HG03135 (cell line): ENCODE data around the gene ZBTB25.
A peak's percentile ranks its signal among the peaks of the same experiment; 100 is the strongest.

Experiments
- ATAC-seq: cut with Tn5 transposase; IDR thresholded peaks from one replicate; pipeline ENCODE4 v1.9.1; 2021; ENCODE audit warnings: mild to moderate bottlenecking, moderate library complexity; ENCODE audit not compliant: unreplicated experiment

The ZBTB25 gene, protein sequence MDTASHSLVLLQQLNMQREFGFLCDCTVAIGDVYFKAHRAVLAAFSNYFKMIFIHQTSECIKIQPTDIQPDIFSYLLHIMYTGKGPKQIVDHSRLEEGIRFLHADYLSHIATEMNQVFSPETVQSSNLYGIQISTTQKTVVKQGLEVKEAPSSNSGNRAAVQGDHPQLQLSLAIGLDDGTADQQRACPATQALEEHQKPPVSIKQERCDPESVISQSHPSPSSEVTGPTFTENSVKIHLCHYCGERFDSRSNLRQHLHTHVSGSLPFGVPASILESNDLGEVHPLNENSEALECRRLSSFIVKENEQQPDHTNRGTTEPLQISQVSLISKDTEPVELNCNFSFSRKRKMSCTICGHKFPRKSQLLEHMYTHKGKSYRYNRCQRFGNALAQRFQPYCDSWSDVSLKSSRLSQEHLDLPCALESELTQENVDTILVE

DNA sequence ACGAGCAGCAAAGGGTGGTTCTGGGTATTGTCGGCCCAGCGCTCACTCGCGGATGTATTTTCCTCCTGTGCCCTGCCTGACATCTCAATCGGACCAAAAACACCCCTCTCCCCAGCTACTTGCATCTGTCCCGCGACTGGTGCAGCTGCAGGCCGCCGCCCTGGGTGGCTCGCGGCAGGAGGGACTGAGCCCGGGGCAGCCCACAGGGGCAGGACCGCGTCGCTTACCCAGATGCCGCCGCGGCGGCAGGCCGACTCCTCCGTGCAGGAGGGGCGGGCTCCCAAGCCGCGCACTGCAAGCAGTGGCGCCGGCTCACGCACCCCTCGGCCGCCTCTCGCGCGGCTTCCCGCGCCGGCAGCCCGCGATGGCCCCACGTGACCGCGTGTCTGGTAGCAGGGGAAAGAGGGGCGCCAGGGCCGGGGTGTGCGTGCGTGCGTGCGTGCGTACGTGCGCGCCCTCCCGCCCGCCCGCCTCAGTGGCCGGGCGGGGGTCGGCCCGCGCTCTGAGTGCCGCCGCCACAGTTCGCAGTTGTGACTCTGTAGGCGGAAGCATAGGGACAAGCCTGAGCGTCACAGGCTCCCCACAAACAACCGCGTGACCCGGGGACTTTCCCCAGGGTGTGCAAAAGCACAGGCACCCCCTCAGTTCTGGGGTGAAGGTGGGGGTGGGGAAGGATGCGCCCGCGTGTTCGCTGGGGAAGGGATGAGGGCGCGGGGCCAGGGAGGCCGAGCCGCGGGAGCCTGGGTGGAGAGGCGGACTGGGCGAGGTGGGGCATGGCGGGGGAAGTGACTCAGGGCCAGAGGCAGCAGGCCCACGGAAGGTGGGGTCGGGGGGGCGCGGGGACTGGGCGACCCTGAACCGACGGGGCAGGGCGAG lies at the start of gene ZBTB25:
Gene ZBTB25 (minus strand): TSS at position 405 of the 876 bp plus-strand sequence. CDS start 13,305 bp downstream, outside the sequence.
- ATAC-seq = peak; percentile 59

DNA sequence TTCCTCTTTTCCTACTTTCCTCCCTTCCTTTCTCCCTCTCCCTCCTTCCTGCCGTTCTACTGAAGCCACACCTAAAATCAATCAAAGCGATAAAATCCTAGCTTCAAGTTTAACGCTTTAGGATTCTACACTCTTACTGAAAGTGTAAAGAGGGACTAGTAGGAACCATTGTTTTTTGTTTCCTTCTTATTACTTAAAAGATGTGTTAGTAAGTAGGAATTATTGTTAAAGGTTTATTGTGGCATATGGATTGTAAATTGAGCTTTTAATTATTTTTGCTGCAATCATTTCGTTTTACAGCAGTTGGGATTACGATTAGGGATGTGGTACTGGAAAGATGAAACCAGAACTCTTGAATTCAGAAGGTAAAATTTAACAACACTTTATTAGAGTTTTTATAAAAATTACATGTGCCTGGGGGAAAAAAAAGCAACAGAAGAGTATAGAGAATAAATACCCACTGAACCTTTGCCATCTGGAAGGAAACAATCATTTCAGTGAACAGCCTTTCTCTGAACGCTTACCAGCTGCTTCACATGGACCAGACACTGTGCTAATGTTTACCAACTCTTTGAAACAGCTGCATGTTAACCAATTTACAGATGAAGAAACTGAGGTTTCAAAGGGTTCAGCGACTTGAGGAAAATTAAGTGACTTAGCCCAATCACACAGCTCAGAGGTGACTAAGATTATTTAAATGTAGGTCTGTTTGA lies 47.1 kb upstream of the ZBTB25 start:
- no peak for ATAC-seq

DNA sequence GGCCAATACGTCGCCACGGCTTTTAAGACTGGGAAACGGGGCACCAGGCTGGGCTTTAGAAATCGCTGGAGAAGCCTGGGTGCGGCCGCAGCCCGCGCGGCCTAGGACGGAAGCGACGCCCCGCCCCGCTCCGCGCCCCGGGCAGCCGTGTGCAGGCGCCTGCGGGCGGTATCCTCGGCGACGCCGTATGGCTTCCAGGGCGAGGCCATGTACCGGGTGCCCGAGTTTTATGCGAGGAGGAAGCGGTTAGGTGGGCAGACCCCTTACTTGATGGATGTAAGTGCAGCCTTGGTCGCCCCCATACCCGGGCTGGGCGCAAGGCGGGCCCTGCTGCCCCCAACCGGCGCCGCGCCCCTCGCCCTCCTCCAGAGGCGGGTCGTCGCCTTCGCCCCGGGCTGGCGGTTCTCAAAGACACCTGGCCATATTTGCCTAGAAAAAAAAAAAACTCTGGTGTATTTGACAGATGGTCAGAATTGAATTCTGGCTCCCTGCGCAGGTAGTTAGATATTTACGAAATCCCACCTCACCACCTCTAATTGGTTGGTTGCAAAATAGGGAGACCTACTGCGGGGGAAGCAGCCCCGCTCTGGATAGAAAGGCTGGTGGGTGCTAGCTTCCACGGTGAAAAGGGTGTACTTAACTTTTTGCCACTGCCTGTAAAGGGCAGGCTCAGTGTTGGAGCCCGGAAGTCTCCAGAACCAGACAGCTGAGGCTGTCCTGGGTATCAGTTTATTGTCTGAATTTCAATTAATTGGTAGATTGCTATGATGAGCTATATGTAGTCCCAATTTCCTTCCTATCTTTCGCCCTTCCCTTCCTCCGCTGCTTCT lies 46.4 kb upstream of the ZBTB25 start, which contains the start of gene PPP1R36:
Gene PPP1R36 (plus strand): TSS at position 171 of the 830 bp plus-strand sequence. CDS start 37 bp downstream, at position 208.
- ATAC-seq = no peak

DNA sequence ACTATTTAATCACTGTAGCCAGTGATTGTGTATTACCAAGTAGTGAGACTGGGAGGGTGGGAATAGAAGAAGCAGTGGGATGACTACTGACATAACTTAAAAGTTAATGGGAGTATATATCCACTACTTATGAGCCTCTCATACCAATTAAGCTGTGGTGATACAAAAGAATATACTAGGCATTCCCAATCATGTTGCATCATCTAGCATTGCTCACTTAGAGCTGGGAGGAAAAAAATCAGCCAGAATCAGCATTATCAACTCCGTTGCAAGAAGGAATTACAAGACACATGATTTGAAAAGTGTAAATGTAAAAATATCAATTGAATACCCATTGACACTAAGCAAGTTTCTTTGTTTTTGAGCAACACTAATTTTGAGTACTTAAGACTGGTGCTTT lies 45.4 kb upstream of the ZBTB25 start:
- no peak for ATAC-seq

DNA sequence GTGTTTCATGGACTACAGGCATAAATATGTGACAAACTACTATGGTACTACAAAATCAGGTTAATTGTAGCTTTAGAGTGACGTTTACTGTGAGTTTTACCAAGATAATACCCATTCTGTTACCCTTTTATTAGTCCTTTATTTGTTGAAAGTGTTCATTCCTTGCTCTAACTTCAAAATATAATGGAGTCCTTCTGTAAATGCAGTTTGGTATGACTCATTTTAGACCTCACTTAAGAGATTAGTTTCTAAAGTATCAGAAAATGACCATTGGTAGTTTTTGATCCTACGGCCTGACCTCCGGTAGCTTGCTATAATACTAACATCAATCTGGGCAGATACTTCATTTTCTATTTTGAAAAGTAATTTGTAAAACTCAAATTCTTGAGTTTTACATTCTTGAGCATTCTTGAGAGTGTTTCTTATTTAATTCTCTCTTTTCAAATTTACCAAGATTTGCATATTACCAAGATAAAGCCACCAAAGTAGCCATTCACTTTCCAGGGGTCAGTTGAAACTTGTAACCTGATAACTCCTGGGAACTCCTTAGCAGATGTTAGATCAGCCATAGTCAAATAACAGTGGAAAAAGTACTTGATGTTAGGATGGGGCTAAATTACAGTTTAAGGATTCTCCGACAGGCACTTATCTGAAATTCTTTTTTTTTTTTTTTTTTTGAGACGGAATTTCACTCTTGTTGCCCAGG lies 41.1 kb upstream of the ZBTB25 start:
- no peak for ATAC-seq

DNA sequence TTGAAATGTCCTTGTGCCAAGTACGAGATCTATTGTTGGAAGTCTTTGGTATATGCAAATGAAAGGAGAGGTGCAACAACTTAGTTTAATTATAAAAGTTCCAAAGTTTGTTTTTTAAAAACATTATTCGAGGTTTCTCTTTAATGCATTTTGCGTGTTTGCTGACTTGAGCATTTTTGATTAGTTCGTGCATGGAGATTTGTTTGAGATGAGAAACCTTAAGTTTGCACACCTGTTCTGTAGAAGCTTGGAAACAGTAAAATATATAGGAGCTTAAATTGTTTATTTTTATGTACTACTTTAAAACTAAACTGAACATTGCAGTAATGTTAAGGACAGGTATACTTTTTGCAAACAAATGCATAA lies 39.2 kb upstream of the ZBTB25 start:
- ATAC-seq = no peak

DNA sequence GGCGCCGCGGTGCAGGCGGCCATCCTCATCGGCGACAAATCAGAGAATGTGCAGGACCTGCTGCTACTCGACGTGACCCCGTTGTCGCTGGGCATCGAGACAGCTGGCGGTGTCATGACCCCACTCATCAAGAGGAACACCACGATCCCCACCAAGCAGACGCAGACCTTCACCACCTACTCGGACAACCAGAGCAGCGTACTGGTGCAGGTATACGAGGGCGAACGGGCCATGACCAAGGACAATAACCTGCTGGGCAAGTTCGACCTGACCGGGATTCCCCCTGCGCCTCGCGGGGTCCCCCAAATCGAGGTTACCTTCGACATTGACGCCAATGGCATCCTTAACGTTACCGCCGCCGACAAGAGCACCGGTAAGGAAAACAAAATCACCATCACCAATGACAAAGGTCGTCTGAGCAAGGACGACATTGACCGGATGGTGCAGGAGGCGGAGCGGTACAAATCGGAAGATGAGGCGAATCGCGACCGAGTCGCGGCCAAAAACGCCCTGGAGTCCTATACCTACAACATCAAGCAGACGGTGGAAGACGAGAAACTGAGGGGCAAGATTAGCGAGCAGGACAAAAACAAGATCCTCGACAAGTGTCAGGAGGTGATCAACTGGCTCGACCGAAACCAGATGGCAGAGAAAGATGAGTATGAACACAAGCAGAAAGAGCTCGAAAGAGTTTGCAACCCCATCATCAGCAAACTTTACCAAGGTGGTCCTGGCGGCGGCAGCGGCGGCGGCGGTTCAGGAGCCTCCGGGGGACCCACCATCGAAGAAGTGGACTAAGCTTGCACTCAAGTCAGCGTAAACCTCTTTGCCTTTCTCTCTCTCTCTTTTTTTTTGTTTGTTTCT lies 38.6 kb upstream of the ZBTB25 start:
- no peak for ATAC-seq

DNA sequence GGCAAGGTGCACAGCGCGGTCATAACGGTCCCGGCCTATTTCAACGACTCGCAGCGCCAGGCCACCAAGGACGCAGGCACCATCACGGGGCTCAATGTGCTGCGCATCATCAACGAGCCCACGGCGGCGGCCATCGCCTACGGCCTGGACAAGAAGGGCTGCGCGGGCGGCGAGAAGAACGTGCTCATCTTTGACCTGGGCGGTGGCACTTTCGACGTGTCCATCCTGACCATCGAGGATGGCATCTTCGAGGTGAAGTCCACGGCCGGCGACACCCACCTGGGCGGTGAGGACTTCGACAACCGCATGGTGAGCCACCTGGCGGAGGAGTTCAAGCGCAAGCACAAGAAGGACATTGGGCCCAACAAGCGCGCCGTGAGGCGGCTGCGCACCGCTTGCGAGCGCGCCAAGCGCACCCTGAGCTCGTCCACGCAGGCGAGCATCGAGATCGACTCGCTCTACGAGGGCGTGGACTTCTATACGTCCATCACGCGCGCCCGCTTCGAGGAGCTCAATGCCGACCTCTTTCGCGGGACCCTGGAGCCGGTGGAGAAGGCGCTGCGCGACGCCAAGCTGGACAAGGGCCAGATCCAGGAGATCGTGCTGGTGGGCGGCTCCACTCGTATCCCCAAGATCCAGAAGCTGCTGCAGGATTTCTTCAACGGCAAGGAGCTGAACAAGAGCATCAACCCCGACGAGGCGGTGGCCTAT lies 37.8 kb upstream of the ZBTB25 start:
- ATAC-seq = no peak

DNA sequence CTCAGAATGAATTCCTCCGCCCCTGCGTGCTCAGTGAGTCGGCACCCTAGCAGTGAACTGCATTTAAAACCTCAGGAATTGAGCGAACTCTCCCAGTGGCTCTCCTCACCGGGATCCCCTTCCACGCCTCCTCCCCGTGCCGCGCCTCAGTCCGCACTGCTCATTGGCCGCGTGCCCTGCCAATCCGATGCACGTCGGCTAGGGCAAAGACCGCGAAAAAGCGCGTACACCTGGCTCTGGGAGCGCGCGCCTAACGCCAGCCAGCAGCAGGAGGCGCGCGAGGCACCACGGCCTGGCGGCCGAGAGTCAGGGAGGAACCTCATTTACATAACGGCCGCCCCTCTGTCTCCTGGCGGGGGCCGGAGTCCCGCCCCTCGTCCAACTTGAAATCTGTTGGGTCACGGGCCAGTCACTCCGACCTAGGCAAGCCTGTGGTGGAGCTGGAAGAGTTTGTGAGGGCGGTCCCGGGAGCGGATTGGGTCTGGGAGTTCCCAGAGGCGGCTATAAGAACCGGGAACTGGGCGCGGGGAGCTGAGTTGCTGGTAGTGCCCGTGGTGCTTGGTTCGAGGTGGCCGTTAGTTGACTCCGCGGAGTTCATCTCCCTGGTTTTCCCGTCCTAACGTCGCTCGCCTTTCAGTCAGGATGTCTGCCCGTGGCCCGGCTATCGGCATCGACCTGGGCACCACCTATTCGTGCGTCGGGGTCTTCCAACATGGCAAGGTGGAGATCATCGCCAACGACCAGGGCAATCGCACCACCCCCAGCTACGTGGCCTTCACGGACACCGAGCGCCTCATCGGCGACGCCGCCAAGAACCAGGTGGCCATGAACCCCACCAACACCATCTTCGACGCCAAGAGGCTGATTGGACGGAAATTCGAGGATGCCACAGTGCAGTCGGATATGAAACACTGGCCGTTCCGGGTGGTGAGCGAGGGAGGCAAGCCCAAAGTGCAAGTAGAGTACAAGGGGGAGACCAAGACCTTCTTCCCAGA lies 36.9 kb upstream of the ZBTB25 start, which contains the start of gene HSPA2:
Gene HSPA2 (plus strand): TSS at position 534 of the 995 bp plus-strand sequence. CDS start 109 bp downstream, at position 643.
- peak; percentile 96 for ATAC-seq

DNA sequence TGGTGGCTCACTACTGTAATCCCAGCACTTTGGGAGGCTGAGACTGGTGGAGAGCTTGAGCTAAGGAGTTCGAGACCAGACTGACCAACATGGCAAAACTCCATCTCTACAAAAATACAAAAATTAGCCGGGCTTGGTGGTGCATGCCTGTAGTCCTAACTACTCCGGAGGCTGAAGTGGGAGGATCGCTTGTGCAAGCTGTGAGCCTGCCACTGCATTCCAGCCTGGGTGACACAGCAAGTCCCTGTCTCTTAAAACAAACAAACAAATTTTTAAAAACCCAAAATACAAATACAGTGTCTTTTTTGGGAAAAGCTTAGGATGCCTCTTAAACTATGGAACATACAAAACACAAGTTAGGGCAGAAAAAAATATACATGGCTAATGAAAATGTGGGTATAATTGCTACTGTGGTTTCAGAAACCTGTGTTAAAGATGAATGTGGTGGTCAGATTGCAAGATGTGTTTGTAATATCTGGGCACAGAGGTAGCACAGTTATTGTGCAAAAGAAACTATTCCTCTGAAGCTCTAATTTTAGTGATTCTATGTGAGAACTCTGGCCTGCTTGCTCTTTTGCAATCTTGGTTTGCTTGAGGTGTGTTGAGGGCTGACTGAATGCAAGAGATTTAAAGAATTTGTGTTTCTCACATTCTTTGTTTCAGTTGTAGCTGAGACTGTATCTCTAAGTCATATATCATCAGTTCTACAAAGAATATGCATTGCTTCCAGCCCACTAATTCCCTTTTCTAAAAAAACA lies 33.0 kb upstream of the ZBTB25 start:
- no peak for ATAC-seq

DNA sequence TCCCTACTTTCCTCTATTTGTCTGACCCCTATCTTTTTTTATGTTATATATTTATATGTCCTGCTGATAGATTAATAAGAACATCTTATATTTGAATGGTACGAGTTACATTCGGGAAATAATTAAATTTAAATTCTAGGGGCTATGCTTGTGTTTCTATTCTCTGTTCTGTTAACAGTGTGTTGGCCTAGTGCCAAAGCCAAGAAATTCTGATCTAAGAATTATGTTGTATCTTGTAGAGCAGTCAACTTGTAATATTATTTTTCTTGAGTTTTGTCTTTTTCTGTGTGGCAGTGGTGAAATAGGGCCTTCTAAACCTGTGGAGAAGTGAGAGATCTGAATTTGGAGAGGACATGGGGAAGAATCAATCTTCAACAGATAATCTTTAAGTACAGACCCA lies 27.9 kb upstream of the ZBTB25 start:
- ATAC-seq = no peak

DNA sequence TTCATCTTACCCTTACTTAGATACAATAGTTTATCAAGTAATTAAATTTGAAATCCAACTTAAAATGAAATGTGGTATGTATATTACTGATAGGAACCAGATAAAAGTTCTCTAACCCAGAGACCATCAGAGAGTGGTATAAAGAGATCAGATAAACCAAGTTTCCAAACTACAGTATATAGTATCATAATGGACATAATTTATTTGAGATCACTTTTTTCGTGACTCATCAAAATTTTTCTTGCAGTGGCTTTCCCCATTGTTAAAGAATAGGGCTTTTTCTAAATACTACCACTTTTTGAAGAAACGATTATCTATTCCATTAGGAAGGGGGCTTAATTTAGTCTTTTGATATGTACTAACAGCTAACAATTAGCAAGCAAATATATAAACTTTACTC lies 21.7 kb upstream of the ZBTB25 start:
- ATAC-seq = no peak

DNA sequence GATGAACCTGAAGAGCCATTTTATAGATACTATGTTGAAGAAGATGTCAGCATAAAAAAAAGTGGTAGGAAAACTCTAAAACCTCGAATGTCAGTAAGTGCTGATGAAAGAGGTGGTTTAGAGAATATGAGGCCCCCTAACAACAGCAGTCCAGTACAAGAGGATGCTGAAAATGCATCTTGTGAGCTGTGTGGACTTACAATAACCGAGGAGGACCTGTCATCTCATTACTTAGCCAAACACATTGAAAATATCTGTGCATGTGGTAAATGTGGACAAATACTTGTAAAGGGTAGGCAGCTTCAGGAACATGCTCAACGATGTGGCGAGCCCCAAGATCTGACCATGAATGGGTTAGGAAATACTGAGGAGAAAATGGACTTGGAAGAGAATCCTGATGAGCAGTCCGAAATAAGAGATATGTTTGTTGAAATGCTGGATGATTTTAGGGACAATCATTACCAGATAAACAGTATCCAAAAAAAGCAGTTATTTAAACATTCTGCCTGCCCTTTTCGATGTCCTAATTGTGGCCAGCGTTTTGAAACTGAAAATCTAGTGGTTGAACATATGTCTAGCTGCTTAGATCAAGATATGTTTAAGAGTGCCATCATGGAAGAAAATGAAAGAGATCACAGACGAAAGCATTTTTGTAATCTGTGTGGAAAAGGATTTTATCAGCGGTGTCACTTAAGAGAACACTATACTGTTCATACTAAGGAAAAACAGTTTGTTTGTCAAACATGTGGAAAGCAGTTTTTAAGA lies 19.1 kb upstream of the ZBTB25 start:
- ATAC-seq = no peak

DNA sequence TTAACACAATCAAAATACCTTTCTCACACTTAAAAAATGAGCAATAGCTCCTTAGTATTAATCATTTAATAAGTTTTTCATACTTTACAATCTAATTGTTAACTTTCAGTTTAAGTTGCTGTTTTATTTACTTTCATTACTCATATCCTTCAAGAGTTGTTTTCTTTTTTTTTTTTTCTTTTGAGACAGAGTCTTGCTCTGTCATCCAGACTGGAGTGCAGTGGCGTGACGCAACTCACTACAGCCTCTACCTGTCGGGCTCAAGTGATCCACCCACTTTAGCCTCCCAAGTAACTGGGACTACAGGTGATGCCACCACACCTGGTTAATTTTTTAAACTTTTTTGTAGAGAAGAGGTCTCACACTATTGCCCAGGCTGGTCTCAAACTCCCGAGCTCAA lies 17.1 kb upstream of the ZBTB25 start:
- no peak for ATAC-seq

DNA sequence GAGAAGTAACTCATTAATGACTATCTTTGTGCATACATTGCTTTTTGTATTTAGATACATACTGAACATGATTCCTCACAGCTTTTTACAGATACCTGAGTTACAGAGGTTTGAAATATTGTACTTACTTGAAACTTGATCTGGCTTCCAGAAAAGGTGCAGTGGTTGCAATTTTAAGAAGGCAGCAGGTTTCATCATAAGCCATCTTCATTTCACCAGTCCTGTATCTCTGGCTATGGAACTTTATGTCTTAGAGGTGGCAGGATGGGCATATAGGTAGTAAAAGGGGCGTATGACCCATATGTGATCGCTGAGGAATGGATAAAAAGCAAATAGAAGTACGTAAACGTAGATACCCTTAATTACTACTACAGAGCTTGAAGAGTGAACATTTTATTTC lies 14.6 kb upstream of the ZBTB25 start:
- no peak for ATAC-seq
